SU-DHL-6 (cell line): Measurements from ENCODE around the gene TMEM198.

ENCODE experiments used
- EZH2phosphoT487 ChIP-seq: fragments of 200-600 bp; sonication (generic), shearing (Covaris generic); conservative IDR thresholded peaks from 2 replicates; pipeline ENCODE4 v1.6.1; 2018; ENCODE audit warnings: mild to moderate bottlenecking, antibody characterized with exemption, low read length, moderate library complexity, mixed read lengths
- TF ChIP-seq, protein P1 (sequence below): fragments of 200-600 bp; sonication (generic); IDR thresholded peaks from one replicate; pipeline ENCODE4 v1.5.1; 2017; ENCODE audit warnings: antibody characterized with exemption, mild to moderate bottlenecking, low read length, moderate library complexity; ENCODE audit not compliant: insufficient read depth, poor library complexity, severe bottlenecking

GRCh38 chr2:219507581-219508443 lies 36.0 kb upstream of the TMEM198 start:
- no peak for TF ChIP-seq EZH2phosphoT487
- TF ChIP-seq, protein P1, sequence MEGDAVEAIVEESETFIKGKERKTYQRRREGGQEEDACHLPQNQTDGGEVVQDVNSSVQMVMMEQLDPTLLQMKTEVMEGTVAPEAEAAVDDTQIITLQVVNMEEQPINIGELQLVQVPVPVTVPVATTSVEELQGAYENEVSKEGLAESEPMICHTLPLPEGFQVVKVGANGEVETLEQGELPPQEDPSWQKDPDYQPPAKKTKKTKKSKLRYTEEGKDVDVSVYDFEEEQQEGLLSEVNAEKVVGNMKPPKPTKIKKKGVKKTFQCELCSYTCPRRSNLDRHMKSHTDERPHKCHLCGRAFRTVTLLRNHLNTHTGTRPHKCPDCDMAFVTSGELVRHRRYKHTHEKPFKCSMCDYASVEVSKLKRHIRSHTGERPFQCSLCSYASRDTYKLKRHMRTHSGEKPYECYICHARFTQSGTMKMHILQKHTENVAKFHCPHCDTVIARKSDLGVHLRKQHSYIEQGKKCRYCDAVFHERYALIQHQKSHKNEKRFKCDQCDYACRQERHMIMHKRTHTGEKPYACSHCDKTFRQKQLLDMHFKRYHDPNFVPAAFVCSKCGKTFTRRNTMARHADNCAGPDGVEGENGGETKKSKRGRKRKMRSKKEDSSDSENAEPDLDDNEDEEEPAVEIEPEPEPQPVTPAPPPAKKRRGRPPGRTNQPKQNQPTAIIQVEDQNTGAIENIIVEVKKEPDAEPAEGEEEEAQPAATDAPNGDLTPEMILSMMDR = no peak
